DMS53 treated with DMSO at 0.1 percent for 48 hours (cell line): ENCODE measurements around the gene CAV2.

Experiments
- DNase-seq: peaks from one replicate; lab custom pipeline; 2025; ENCODE audit not compliant: unreplicated experiment; lab: John Stamatoyannopoulos, UW

Gene CAV2

GRCh38 chr7:116494472-116494871 lies 5.1 kb upstream of the CAV2 start:
- no peak for DNase-seq

GRCh38 chr7:116495736-116496135 lies 3.8 kb upstream of the CAV2 start:
- no peak for DNase-seq

GRCh38 chr7:116496653-116497052 lies 2.9 kb upstream of the CAV2 start:
- DNase-seq, result no peak

- no peak for DNase-seq
These were observed 1.8 kb upstream of the CAV2 start for GRCh38 chr7:116497708-116498107.

GRCh38 chr7:116500078-116500853 lies 728 bp downstream of the CAV2 start:
- DNase-seq, result no peak

GRCh38 chr7:116501425-116502167 lies 2.1 kb downstream of the CAV2 start:
- DNase-seq, result no peak

- no peak for DNase-seq
These were observed 2.9 kb downstream of the CAV2 start for GRCh38 chr7:116502201-116503096.

GRCh38 chr7:116503835-116504234 lies 4.3 kb downstream of the CAV2 start:
- no peak for DNase-seq

- no peak for DNase-seq
These were observed 5.7 kb downstream of the CAV2 start for GRCh38 chr7:116505278-116505677.

GRCh38 chr7:116505823-116506222 lies 6.3 kb downstream of the CAV2 start:
- no peak for DNase-seq

- DNase-seq, result no peak
These were observed 10.5 kb downstream of the CAV2 start for GRCh38 chr7:116509982-116510579.

GRCh38 chr7:116510795-116511194 lies 11.3 kb downstream of the CAV2 start:
- no peak for DNase-seq

GRCh38 chr7:116511552-116512519 lies 12.3 kb downstream of the CAV2 start:
- peak; percentile 82 for DNase-seq

GRCh38 chr7:116512520-116513188 lies 13.1 kb downstream of the CAV2 start:
- no peak for DNase-seq

- no peak for DNase-seq
These were observed 16.0 kb downstream of the CAV2 start for GRCh38 chr7:116515584-116515983.

GRCh38 chr7:116516324-116516723 lies 16.8 kb downstream of the CAV2 start:
- DNase-seq, result no peak

- no peak for DNase-seq
These were observed 18.1 kb downstream of the CAV2 start for GRCh38 chr7:116517626-116518025.

GRCh38 chr7:116518961-116519360 lies 19.4 kb downstream of the CAV2 start:
- DNase-seq, result no peak

GRCh38 chr7:116521046-116521664 lies 21.6 kb downstream of the CAV2 start:
- no peak for DNase-seq
